ENCODE measurements around the gene SERPINE2. TPM values are rescaled to one million over a fixed set of nuclear protein-coding genes. Genes with fewer than 3 reads are reported as not detected.

Gene SERPINE2
- total and polyA plus RNA-seq, 10 donors: 20.9 to 105 (median 33.2) TPM

- no peak for DNase-seq
- peaks cover 15 to 80% (median 40%) of the 10 kb centered on the region in 6 donors for H3K4me1 ChIP-seq
- WGBS, 5 donors: 78 to 96% (median 81%) methylated on average over 7 of the region's 7 CpGs
Measured at GRCh38 chr2:223928113-223929006, 110.7 kb downstream of the SERPINE2 start.

GRCh38 chr2:223925106-223925505, 114.0 kb downstream of the SERPINE2 start:
- WGBS, 5 donors: 89 to 96% (median 94%) methylated on average over 3 of the region's 3 CpGs
- Histone ChIP-seq H3K27ac (no peak overlapping the region), H3K4me3 (no peak overlapping the region), H3K36me3 (peaks cover 0 to 16% (median 0%) of the 10 kb centered on the region in 6 donors), H3K4me1 (peaks cover 6 to 79% (median 23%) of the 10 kb centered on the region in 6 donors), H3K9me3 (peaks cover 0 to 15% (median 10%) of the 10 kb centered on the region in 8 donors), H3K27me3 (replicated peaks in 1 of 7) (no peaks in the 10 kb centered on the region)
- no peak for DNase-seq
- TF ChIP-seq CTCF (IDR thresholded peaks at IDR 0.05 in 8 of 11, conservative IDR thresholded peaks at IDR 0.05 in 3 of 11) (no peak), POLR2A (IDR thresholded peaks at IDR 0.05) (no peak), POLR2AphosphoS5 (IDR thresholded peaks at IDR 0.05) (no peak)
- intact Hi-C loops (cut with DNase I; ENCODE audit: low total_unique reads): no loop called here

More at GRCh38 chr2:223928113-223929006, 110.7 kb downstream of the SERPINE2 start:
- Histone ChIP-seq H3K27ac (no peak overlapping the region), H3K27me3 (replicated peaks in 1 of 7) (no peaks in the 10 kb centered on the region), H3K4me3 (no peak overlapping the region), H3K36me3 (peaks cover 0 to 9% (median 0%) of the 10 kb centered on the region in 6 donors), H3K9me3 (peaks cover 0 to 15% (median 10%) of the 10 kb centered on the region in 8 donors)
- TF ChIP-seq POLR2A (IDR thresholded peaks at IDR 0.05) (no peak), CTCF (IDR thresholded peaks at IDR 0.05 in 8 of 11, conservative IDR thresholded peaks at IDR 0.05 in 3 of 11) (no peak), POLR2AphosphoS5 (IDR thresholded peaks at IDR 0.05) (no peak)
- intact Hi-C loops (cut with DNase I; ENCODE audit: low total_unique reads): no loop called here

Other genes starting within 250 kb of the SERPINE2 start
- gene AP1S3, start 201.7 kb downstream of the SERPINE2 start, total RNA-seq: 10 to 100 TPM in 5 of 7 donors, 1 to 10 TPM in 2; 6.3 to 16.0 (median 12.7) TPM
- 1 to 10 TPM; 2.4 to 6.7 (median 3.2) TPM for gene AP1S3, start 201.7 kb downstream of the SERPINE2 start, polyA plus RNA-seq
- 10 to 100 TPM; 46.4 to 68.5 (median 54.7) TPM for gene WDFY1, start 94.0 kb downstream of the SERPINE2 start, total RNA-seq
- gene WDFY1, start 94.0 kb downstream of the SERPINE2 start, polyA plus RNA-seq: 10 to 100 TPM; 14.3 to 20.4 (median 18.1) TPM
- 10 to 100 TPM; 21.9 to 36.3 (median 25.7) TPM for gene MRPL44, start 81.8 kb downstream of the SERPINE2 start, total RNA-seq
- gene MRPL44, start 81.8 kb downstream of the SERPINE2 start, polyA plus RNA-seq: 10 to 100 TPM; 19.4 to 34.6 (median 26.4) TPM